H1 (cell line): Measurements from ENCODE around the gene AKIRIN1. TPM values are rescaled to one million over a fixed set of nuclear protein-coding genes. Genes with fewer than 3 reads are reported as not detected.
"Not testable (repeated sequence)": the region's sequence is repeated elsewhere in the genome, so short reads cannot be mapped to it uniquely, and the experiment has no call there.

Source experiments
- CTCF ChIA-PET: fragments of 300-600 bp; sonication (Branson Sonifier 250); formaldehyde crosslinking; loops from one replicate; lab custom pipeline; 2021; ENCODE audit not compliant: partially characterized antibody; lab: Charles Lee
- POLR2A ChIA-PET: fragments of 300-600 bp; sonication (Branson Sonifier 250); formaldehyde crosslinking; loops from one replicate; lab custom pipeline; 2021; ENCODE audit warnings: inconsistent platforms; ENCODE audit not compliant: partially characterized antibody; lab: Charles Lee
- DNase-seq, 2 experiments: peaks; one replicate each; pipeline versions ENCODE4 v3.0.0 to v3.0.0-alpha.2; 2010 to 2022; ENCODE audit warnings: low spot score in 2 of 2, low read depth in 1 of 2, mixed read lengths in 1 of 2
- FAIRE-seq: peaks from 2 replicates; lab custom pipeline; 2011; peaks lifted over from hg19 to GRCh38; lab: Jason Lieb, UNC
- H2AFZ ChIP-seq: 2 replicates; pipeline ENCODE4 v1.8.1; 2012; ENCODE audit warnings: low read length, inconsistent platforms
- H2AK5ac ChIP-seq: 2 replicates; pipeline ENCODE4 v1.6.1; 2013; ENCODE audit warnings: low read depth, low read length
- H2BK120ac ChIP-seq: replicated peaks from 2 replicates; pipeline ENCODE3; 2013; ENCODE audit warnings: low read depth, low read length, inconsistent platforms
- H2BK12ac ChIP-seq: 2 replicates; pipeline ENCODE4 v1.6.1; 2013; ENCODE audit warnings: low read depth, low read length
- H2BK15ac ChIP-seq: 2 replicates; pipeline ENCODE4 v1.6.1; 2013; ENCODE audit warnings: low read length
- H2BK20ac ChIP-seq: 2 replicates; pipeline ENCODE4 v1.6.1; 2013; ENCODE audit warnings: low read length
- H2BK5ac ChIP-seq: 2 replicates; pipeline ENCODE4 v1.6.1; 2013; ENCODE audit warnings: low read depth, low read length
- H3K14ac ChIP-seq: 2 replicates; pipeline ENCODE4 v1.6.1; 2013; ENCODE audit warnings: inconsistent platforms; ENCODE audit not compliant: insufficient read length
- H3K18ac ChIP-seq: 2 replicates; pipeline ENCODE4 v1.6.1; 2013; ENCODE audit warnings: low read length; ENCODE audit errors: extremely low read depth
- H3K23ac ChIP-seq: 2 replicates; pipeline ENCODE4 v1.6.1; 2013; ENCODE audit warnings: inconsistent platforms; ENCODE audit not compliant: insufficient read length
- H3K23me2 ChIP-seq: 2 replicates; pipeline ENCODE4 v1.6.1; 2013; ENCODE audit warnings: low read depth, low read length
- H3K27ac ChIP-seq: 2 replicates; pipeline ENCODE4 v1.6.1; 2011; ENCODE audit warnings: low read depth, low read length, inconsistent platforms
- H3K27me3 ChIP-seq, 4 experiments: replicated peaks in 1 of 4; 1 replicate in 1 of 4; 2 replicates in 3 of 4; pipeline versions ENCODE4 v1.6.1 to v1.8.1; 2011 to 2013; ENCODE audit warnings: low read length in 3 of 4, mild to moderate bottlenecking in 3 of 4, inconsistent platforms in 2 of 4, mixed read lengths in 2 of 4, moderate library complexity in 1 of 4; ENCODE audit not compliant: control insufficient read depth in 3 of 4, insufficient read depth in 3 of 4; ENCODE audit errors: extremely low read depth in 1 of 4
- H3K36me3 ChIP-seq, 4 experiments: 2 replicates each; pipeline versions ENCODE4 v1.6.1 to v1.8.1; 2011 to 2013; ENCODE audit warnings: mild to moderate bottlenecking in 4 of 4, low read length in 3 of 4, moderate library complexity in 2 of 4, control low read depth in 1 of 4, inconsistent platforms in 1 of 4; ENCODE audit not compliant: insufficient read depth in 4 of 4, control insufficient read depth in 2 of 4
- H3K4ac ChIP-seq: replicated peaks from 2 replicates; pipeline ENCODE3; 2013; ENCODE audit warnings: low read length, low read depth, mixed read lengths, inconsistent platforms; ENCODE audit not compliant: insufficient read length
- H3K4me1 ChIP-seq, 4 experiments: replicated peaks in 1 of 4; 1 replicate in 1 of 4; 2 replicates in 3 of 4; pipeline versions ENCODE4 v1.6.1 to v1.8.1; 2011 to 2013; ENCODE audit warnings: low read length in 3 of 4, inconsistent platforms in 2 of 4, mixed read lengths in 1 of 4; ENCODE audit not compliant: insufficient read depth in 4 of 4, control insufficient read depth in 3 of 4
- H3K4me2 ChIP-seq, 2 experiments: 2 replicates each; pipeline versions ENCODE4 v1.6.1 to v1.8.1; 2011 to 2013; ENCODE audit warnings: low read depth in 2 of 2, low read length in 2 of 2, control low read depth in 1 of 2, inconsistent platforms in 1 of 2, mild to moderate bottlenecking in 1 of 2; ENCODE audit not compliant: insufficient read depth in 1 of 2
- H3K4me3 ChIP-seq, 4 experiments: fragments of 200-600, 300-600 bp in 1 of 4; sonication (generic), shearing (Covaris generic), sonication (Bioruptor Twin) in 1 of 4; 2 replicates each; pipeline versions ENCODE4 v1.5.1 to v1.8.1; 2011 to 2016; ENCODE audit warnings: low read length in 4 of 4, low read depth in 3 of 4, control low read depth in 2 of 4, inconsistent platforms in 2 of 4, mild to moderate bottlenecking in 2 of 4, mixed read lengths in 1 of 4, moderate library complexity in 1 of 4; ENCODE audit not compliant: insufficient read depth in 2 of 4; ENCODE audit errors: extremely low read depth in 1 of 4
- H3K56ac ChIP-seq: replicated peaks from 2 replicates; pipeline ENCODE3; 2013; ENCODE audit warnings: low read depth, mild to moderate bottlenecking, mixed read lengths, low read length, inconsistent platforms; ENCODE audit not compliant: insufficient read length
- H3K79me1 ChIP-seq: 2 replicates; pipeline ENCODE4 v1.6.1; 2013; ENCODE audit warnings: low read depth, low read length, control low read depth
- H3K79me2 ChIP-seq, 2 experiments: 2 replicates each; pipeline versions ENCODE4 v1.6.1 to v1.8.1; 2012 to 2013; ENCODE audit warnings: low read length in 2 of 2, mild to moderate bottlenecking in 2 of 2, inconsistent platforms in 1 of 2; ENCODE audit not compliant: insufficient read depth in 2 of 2, control insufficient read depth in 1 of 2
- H3K9ac ChIP-seq, 4 experiments: replicated peaks in 1 of 4; 1 replicate in 1 of 4; 2 replicates in 3 of 4; pipeline versions ENCODE4 v1.6.1 to v1.8.1; 2011 to 2013; ENCODE audit warnings: low read depth in 3 of 4, low read length in 3 of 4, control low read depth in 2 of 4, mild to moderate bottlenecking in 2 of 4, moderate library complexity in 2 of 4, inconsistent platforms in 1 of 4; ENCODE audit errors: extremely low read depth in 1 of 4
- H3K9me3 ChIP-seq, 2 experiments: 2 replicates each; pipeline versions ENCODE4 v1.6.1 to v1.8.1; 2012 to 2013; ENCODE audit warnings: mild to moderate bottlenecking in 2 of 2, moderate library complexity in 2 of 2, control low read depth in 1 of 2, inconsistent platforms in 1 of 2, low read depth in 1 of 2, low read length in 1 of 2, mixed read lengths in 1 of 2; ENCODE audit not compliant: insufficient read depth in 2 of 2
- H4K20me1 ChIP-seq, 2 experiments: replicated peaks in 1 of 2; 2 replicates each; pipeline versions ENCODE3 to v1.8.1; 2011 to 2013; ENCODE audit warnings: inconsistent platforms in 2 of 2, low read length in 2 of 2, mild to moderate bottlenecking in 1 of 2; ENCODE audit not compliant: insufficient read depth in 2 of 2, control insufficient read depth in 1 of 2
- H4K5ac ChIP-seq: 2 replicates; pipeline ENCODE4 v1.6.1; 2013; ENCODE audit warnings: low read length, low read depth, mixed read lengths, inconsistent platforms; ENCODE audit not compliant: insufficient read length
- H4K8ac ChIP-seq: 2 replicates; pipeline ENCODE4 v1.8.0; 2013; ENCODE audit warnings: mild to moderate bottlenecking, moderate library complexity, low read length, inconsistent platforms; ENCODE audit not compliant: insufficient read depth; ENCODE audit errors: extremely low read depth
- H4K91ac ChIP-seq: replicated peaks from 2 replicates; pipeline ENCODE3; 2013; ENCODE audit warnings: low read length, mixed read lengths, inconsistent platforms; ENCODE audit not compliant: insufficient read length
- WGBS, 2 experiments: shearing (Covaris generic) in 1 of 2; methylation state at CpG; one replicate each; pipeline versions ENCODE4 v1.1.6 to v1.1.7; 2013 to 2015; ENCODE audit warnings: low lambda C conversion rate in 2 of 2, mixed read lengths in 2 of 2, inconsistent platforms in 1 of 2, low coverage in 1 of 2, missing lambda C conversion rate in 1 of 2; ENCODE audit not compliant: insufficient replicate concordance in 2 of 2, insufficient coverage in 1 of 2, insufficient read length in 1 of 2; ENCODE audit errors: extremely low coverage in 1 of 2, missing lambda C conversion rate in 1 of 2; 5-methylcytosine and 5-hydroxymethylcytosine counted together
- polyA plus RNA-seq, 7 experiments: library from polyadenylated mRNA; depleted of rRNA in 3 of 7; stranded (reverse) in 5 of 7; unstranded in 2 of 7; fragments of >200 nt in 5 of 7; fragments of 200-250 nt in 2 of 7; gene quantifications; 1 replicate in 5 of 7; 2 replicates in 1 of 7; 4 replicates in 1 of 7; pipeline versions ENCODE4 v1.2.1 to v1.2.3, GENCODE V29; 2011 to 2013; ENCODE audit warnings: missing spikeins in 2 of 7, mixed read lengths in 2 of 7
- total RNA-seq: library from RNA; stranded (reverse); fragmentation: NEBNext Ultra II Directional; extraction: Animal tissue kit (Norgen Biotek cat#: 25700); gene quantifications from 2 replicates; pipeline ENCODE4 v1.2.1, GENCODE V29; 2021

Gene AKIRIN1
- total and polyA plus RNA-seq, 2 of the 8 experiments (the other 6 are each of a cell fraction or from before 2014, with no cell fraction given), result 148 to 236 TPM

- WGBS, 2 experiments, result 92% methylated on average over 11 of the region's 12 CpGs; no CpG with 5 or more reads in 1 of the 2 experiments
- CTCF ChIA-PET, result interaction anchor here (0.7 to 1.2 kb wide), 3 partner anchors 11 to 124 kb away, joined by 3 to 4 read pairs (median 3); no protein-coding TSS in a partner anchor
- peaks cover 6 to 12% of the 10 kb centered on the region in 2 experiments; a peak in 3 of 4 replicates for H3K9me3 ChIP-seq
Measured at GRCh38 chr1:38977399-38978244, 13.5 kb upstream of the AKIRIN1 start.

More at GRCh38 chr1:38977399-38978244, 13.5 kb upstream of the AKIRIN1 start:
- H2AK5ac ChIP-seq, DNase-seq, H4K91ac ChIP-seq, H2BK12ac ChIP-seq, H3K4ac ChIP-seq, H3K79me2 ChIP-seq, H3K23ac ChIP-seq, H3K56ac ChIP-seq, H2BK20ac ChIP-seq, H3K23me2 ChIP-seq, H3K27ac ChIP-seq, H3K27me3 ChIP-seq, H3K36me3 ChIP-seq, H4K5ac ChIP-seq, H3K4me2 ChIP-seq, H3K79me1 ChIP-seq, H3K18ac ChIP-seq, H2BK120ac ChIP-seq, H2AFZ ChIP-seq, FAIRE-seq, H2BK5ac ChIP-seq, H4K8ac ChIP-seq, H3K14ac ChIP-seq, H3K4me1 ChIP-seq, H2BK15ac ChIP-seq, H3K9ac ChIP-seq, H3K4me3 ChIP-seq, H4K20me1 ChIP-seq: not testable (repeated sequence)
- POLR2A ChIA-PET, result interaction anchor here (0.6 to 2.3 kb wide), 5 partner anchors 9 to 114 kb away, joined by 3 to 5 read pairs (median 4); partner anchors contain the start of gene AKIRIN1
